GM18499 (cell line): ENCODE measurements around the gene RPN1.
A peak's percentile ranks its signal among the peaks of the same experiment; 100 is the strongest.
"Not testable (repeated sequence)": the region's sequence is repeated elsewhere in the genome, so short reads cannot be mapped to it uniquely, and the experiment has no call there.

ENCODE experiments used
- ATAC-seq: cut with Tn5 transposase; IDR thresholded peaks from one replicate; pipeline ENCODE4 v1.9.1; 2021; ENCODE audit warnings: moderate number of reproducible peaks; ENCODE audit not compliant: insufficient read depth, unreplicated experiment

RPN1 gene

DNA sequence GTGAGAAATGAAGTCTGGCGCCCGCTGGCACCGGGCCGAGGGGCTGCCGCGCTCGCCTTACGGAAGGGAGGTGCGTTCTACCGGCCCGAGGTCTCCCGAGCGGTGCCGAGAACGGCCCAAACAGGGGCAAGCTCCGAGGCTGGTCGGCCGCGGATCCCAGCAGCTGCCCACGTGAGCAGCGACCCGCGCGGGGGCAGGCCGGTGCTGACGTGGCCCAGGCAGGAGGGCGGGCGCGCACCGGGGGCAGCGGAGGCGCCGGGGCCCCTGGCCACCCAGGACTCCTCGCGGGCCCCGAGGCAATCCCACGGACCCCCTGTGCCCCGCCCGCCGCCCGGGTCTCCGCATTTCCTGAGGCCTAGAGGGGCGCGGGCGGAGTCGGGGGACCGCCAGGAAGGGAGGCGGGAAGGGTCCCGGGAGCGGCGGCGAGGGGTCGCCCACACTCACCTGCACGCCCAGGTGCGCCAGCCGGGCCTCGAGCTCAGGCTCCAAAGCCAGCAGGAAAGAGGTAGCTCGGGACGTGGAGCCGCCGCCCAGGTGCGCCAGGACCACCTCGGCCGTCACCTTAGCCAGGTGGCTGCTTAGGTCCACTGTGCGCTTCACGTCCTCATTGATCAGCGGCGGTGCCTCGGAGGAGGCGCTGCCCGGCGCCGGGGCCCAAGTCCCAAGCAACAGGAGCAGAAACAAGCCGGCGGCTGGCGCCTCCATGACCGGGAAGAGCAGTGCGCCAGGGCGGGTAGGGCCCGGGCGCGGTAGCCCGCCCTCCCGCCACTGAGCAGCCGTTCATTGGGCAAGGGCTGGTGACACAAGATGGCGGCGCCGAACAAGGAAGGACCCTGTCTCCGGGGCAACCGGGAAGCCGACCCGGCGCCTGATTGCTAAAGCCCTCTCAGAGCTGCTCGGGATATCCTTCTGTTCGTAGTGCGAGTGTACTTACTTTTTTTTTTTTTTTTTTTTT is at the start of gene RPN1:
TSS of gene RPN1 (minus strand) at position 723 of the 955 bp plus-strand sequence. CDS start at position 705, 18 bp downstream.
- peak; percentile 82 for ATAC-seq

GRCh38 chr3:128698211-128699047 is 47.8 kb upstream of the RPN1 start:
- ATAC-seq, result no peak

- ATAC-seq, result no peak
These were observed 46.7 kb upstream of the RPN1 start for GRCh38 chr3:128697341-128697740.

- ATAC-seq, result no peak
These were observed 43.1 kb upstream of the RPN1 start for GRCh38 chr3:128693696-128694095.

DNA sequence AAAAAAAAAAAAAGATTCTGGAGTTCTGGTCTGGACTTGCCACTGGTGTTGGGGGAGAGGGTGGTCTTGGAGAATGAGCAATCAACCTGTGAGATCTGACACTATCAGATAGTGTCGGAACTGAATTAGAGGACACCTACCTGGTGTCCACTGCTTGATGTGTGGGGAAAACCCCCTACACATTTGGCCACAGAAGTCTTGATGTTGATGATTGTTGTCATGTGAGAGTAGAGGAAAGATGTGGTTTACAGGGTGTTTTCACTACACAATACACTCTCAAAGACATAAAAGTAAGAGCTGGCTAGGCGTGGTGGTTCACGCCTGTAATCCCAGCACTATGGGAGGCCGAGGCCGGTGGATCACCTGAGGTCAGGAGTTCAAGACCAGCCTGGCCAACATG is 38.4 kb upstream of the RPN1 start:
- no peak for ATAC-seq

DNA sequence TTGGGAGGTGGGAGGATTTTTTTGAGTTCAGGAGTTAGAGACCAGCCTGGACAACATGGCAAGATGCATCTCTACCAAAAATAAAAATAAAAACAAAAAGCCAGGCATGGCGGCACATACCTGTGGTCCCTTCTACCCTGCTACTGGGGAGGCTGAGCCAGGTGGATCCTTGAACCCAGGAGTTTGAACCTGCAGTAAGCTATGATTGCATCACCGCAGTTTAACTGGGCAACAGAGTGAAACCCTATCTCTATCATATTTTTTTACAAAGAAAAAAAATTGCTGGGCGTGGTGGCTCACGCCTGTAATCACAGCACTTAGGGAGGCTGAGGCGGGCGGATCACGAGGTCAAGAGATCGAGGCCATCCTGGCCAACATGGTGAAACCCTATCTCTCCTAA is 35.8 kb upstream of the RPN1 start:
- ATAC-seq, result no peak

- ATAC-seq, result no peak
These were observed 34.5 kb upstream of the RPN1 start for GRCh38 chr3:128684986-128685726.

DNA sequence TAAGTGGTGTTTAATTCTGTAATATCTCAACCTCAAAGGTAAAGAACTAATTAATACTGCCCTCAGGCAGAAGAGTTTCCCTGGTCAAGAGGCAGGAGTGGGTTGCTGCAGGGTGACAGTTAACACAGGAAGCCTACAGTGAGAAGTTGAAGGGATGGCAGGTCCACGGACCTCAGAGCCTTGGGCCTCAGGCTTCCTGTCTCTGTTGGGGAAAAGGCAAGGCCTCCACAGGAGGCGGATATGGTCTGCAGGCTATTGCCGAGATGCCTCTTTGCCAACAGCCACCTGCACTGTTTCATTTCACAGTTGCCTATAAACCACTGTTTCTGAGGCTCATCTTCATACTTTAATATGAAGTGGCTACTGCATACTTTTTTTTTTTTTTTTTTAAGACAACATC is 33.3 kb upstream of the RPN1 start:
- no peak for ATAC-seq

GRCh38 chr3:128681369-128681829 is 30.8 kb upstream of the RPN1 start:
- ATAC-seq, result no peak

GRCh38 chr3:128680603-128681368 is 30.2 kb upstream of the RPN1 start:
- ATAC-seq, result peak; percentile 90

DNA sequence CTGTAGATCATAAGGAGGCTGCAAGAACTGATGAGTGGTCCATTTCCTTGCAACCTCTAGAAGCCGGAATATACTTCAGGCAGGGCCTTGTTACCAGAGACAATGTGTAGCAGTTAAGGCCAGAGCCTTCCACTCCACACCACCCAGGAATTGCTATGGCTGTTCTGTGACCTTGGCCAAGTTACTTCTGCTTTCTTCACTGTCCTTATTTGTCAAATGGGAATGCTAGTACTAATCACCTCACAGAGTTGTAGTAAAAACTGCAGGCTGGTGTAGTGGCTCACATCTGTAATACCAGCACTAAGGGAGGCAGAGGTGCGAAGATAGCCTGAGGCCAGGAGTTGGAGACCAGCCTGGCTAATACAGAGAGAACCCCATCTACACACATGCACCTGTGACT is 28.7 kb upstream of the RPN1 start:
- ATAC-seq, result no peak

DNA sequence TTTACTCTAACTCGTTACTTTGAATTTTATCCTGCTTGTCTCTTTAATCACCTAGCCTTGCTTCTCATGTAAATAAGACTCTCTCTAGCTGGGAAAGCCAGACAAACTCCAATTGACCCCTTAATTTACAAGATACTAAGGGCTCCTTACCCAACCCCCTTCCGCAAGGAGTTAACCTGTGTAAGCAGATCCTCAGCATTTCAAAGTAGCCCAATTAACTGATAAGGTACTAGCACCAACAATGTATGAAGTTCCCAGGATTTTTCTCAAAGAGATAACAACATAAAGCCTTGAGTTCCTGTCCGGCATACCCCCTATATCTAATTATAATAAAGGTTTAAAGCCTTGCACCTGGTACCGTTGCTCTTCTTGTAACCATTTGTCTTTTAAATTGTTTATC is 25.2 kb upstream of the RPN1 start:
- ATAC-seq, result not testable (repeated sequence)

GRCh38 chr3:128674161-128674784 is 23.7 kb upstream of the RPN1 start:
- no peak for ATAC-seq

GRCh38 chr3:128667641-128668040 is 17.0 kb upstream of the RPN1 start:
- ATAC-seq, result no peak

GRCh38 chr3:128665362-128666021 is 14.9 kb upstream of the RPN1 start:
- no peak for ATAC-seq

DNA sequence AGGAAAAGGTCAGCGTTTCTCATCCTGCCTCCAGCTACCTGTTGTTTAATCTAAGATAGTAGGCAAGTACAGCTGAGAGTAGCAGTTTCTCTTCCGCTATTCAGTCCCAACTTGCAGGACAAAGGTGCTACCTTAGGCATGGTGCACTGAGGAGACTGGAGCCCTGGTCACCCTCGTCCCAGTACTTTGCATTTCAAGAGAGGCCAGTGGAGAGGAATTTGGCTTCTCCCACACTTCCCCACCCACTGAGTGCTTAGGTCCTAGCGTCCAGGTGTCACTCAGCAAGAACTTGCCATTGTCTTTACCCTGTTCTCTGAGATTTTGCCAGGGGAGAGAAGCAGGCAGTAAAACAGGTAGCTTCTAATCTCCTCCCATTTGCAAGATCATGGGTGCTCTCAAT is 12.5 kb upstream of the RPN1 start:
- ATAC-seq, result no peak

GRCh38 chr3:128655531-128655930 is 4.9 kb upstream of the RPN1 start:
- no peak for ATAC-seq

DNA sequence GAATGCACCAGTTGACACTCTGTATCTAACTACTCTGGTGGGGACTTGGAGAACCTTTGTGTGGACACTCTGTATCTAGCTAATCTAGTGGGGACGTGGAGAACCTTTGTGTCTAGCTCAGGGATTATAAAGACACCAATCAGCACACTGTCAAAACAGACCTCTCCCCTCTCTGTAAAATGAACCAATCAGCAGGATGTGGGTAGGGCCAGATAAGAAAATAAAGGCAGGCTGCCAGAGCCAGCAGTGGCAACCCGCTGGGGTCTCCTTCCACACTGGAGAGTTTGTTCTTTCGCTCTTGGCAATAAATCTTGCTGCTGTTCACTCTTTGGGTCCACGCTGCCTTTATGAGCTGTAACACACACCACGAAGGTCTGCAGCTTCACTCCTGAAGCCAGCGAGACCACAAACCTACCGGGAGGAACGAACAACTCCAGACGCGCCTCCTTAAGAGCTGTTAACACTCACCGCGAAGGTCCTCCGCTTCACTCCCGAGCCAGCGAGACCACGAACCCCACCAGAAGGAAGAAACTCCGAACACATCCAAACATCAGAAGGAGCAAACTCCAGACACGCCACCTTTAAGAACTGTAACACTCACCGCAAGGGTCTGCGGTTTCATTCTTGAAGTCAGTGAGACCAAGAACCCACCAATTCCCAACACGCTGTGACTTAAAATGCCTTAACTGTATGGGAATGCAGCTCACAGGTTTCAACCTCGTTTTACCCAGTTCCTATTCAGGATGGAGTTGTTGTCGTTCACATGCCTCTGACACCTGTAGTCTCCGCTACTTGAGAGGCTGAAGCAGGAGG is 3.6 kb upstream of the RPN1 start:
- ATAC-seq, result not testable (repeated sequence)
